GM11168 (cell line): ENCODE data around the gene CHIC2.
"Not testable (repeated sequence)": the region's sequence is repeated elsewhere in the genome, so short reads cannot be mapped to it uniquely, and the experiment has no call there.

Experiments used
- in situ Hi-C: fragments of 300-500 bp; cut with MboI; formaldehyde crosslinking; loops from one replicate; pipeline ENCODE4 v1.12.0; 2022; ENCODE audit warnings: low sequenced_read_pairs; ENCODE audit not compliant: unreplicated experiment

Gene CHIC2

DNA sequence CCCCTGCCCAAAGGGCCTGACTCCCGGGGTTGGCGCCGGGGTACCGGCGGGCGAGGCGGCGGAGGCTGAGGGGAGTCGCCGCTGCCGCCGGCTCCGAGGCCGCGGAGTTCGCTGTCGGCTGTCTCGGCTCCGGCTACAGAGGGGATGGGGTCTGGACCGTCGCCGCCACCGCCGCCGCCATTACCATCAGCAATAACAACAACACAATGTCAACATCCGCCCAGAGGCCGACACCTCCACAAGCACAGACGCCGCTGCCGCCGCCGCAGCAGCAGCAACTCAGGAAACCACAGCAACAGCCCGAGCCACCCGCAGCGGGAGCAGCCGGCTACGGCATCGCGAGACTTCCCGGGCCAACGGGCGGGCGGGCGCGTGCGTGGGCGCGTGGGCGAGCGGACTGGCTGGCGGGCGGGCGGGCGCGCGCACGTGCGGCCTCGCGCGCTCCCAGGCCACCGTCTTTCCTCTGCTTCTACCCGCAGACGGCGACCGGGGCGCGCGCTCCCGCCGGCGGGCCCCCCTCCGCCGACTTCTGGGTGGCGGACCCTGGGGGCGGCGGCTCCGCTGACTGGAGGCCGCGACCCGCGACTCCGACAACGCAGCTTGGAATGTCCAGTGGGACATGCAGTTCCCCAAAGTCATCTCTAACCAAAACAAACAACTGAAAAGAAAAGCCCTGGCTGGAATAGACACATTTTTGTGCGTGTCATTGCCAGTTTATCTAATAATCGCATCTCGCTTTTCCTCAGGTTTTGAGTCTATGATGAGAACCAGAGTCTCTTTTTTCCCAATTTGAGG is at the start of gene CHIC2:
Gene CHIC2, minus strand, starts transcription at position 289 of the 795 bp plus-strand sequence. CDS start 305 bp downstream, outside the sequence.
- in situ Hi-C loops = no loop called here

GRCh38 chr4:54113206-54113605 is 48.8 kb upstream of the CHIC2 start:
- in situ Hi-C loops = not testable (repeated sequence)

DNA sequence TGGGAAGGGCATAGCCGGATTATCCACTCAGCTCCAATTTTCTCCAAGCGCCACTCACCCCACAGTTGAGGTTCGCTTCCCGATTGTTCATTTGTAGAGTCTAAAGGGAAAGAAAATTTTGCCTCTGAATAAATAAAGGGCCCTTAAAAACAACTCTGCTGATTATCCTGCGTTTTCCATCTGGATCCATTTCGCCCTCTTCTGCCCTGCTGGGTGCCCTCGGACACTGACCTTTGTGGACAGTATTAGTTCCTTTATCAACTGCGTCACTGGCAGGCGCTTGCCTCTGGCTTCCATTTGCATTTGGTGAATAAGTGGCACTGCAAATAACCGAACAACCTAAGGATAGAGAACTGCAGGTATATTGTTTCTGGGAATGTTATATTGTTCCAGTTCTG is 45.6 kb upstream of the CHIC2 start:
- in situ Hi-C loops = no loop called here

- in situ Hi-C loops = no loop called here
These were observed 45.0 kb upstream of the CHIC2 start for GRCh38 chr4:54109241-54110018.

DNA sequence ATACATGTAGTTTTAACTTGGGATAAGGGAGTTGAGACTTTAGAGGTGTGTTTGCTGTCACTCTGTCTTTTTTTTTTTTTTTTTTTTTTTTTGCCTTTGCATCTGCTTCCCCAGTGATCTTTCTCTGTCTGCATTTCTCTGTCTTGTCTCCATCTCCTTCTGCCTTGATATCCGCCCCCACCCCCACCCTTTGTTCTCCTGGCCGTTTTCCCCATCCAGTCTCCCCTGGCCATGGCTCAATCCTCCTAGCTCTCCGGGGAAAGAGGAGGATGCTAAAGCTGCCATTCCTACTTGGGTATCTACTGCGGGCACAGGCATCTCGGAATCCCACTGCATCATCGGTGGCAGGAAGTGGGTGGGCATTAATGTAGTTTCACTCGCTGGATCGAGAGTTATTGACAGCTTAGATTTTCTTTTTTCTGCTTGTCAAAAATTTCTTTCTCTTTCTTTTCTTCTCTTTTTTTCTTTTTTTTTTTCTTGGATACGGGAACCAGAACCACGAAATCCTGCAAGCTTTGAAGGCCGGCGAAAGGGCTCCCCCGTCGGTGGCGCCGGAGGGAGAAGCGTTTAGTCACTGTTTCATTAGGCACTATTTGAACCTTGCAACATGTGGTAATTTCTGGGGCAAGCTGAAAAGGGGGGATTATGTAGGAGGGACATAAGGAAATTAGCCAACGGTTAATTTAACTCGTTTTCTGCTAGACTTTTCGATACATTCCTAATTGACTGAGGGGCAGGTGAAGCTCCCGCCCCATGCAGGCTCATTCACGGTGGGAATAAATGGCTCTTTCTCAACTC is 43.7 kb upstream of the CHIC2 start:
- in situ Hi-C loops = no loop called here

- in situ Hi-C loops = no loop called here
These were observed 40.5 kb upstream of the CHIC2 start for GRCh38 chr4:54104907-54105306.

DNA sequence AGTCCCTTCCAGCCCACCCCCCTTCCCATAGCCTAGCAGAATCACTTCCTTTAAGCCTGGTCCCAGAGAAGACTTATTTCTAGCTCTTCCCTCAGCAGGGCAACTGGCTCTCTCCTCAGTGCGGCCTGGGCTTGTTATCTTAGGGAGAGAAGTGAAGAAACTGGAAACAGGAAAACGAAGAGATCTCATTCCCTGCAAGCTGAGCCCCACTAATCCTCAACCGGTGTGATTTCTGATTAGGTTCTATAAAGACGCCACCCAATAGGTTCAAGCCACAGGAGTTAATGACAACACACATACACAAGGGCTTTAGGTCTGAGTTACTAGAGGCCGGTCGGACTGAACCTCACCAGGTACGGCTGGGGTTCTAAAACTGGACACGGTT is 38.8 kb upstream of the CHIC2 start:
- in situ Hi-C loops = no loop called here

DNA sequence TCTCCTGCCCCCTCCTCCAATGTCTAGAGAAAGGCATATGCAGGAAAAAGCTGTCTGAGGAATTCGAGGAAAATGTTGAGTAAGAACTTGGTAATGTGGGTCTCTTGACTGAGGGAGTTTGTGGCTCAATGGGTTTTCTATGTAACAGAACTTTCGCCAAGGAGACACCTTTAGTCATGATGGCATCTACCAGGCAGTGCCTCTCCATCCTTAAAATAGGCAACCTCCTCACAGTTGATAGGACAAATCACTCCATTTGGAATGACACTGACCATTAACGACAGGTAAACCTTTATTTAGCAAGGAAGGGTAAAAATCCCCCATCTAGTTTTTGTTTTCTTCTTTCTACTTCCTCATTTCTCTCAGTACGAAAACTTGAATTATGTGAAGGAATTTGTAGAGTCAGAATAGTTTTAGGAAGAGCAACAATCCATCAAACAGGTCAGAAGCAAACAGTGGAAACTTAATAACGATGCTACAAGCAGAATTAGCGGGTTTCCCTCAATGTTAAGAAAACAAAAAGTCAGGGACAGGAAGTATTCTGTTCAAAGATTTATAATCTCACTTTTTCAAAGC is 38.2 kb upstream of the CHIC2 start:
- in situ Hi-C loops = no loop called here

GRCh38 chr4:54101190-54102041 is 37.0 kb upstream of the CHIC2 start:
- in situ Hi-C loops = no loop called here

- in situ Hi-C loops = no loop called here
These were observed 36.3 kb upstream of the CHIC2 start for GRCh38 chr4:54100595-54101189.

DNA sequence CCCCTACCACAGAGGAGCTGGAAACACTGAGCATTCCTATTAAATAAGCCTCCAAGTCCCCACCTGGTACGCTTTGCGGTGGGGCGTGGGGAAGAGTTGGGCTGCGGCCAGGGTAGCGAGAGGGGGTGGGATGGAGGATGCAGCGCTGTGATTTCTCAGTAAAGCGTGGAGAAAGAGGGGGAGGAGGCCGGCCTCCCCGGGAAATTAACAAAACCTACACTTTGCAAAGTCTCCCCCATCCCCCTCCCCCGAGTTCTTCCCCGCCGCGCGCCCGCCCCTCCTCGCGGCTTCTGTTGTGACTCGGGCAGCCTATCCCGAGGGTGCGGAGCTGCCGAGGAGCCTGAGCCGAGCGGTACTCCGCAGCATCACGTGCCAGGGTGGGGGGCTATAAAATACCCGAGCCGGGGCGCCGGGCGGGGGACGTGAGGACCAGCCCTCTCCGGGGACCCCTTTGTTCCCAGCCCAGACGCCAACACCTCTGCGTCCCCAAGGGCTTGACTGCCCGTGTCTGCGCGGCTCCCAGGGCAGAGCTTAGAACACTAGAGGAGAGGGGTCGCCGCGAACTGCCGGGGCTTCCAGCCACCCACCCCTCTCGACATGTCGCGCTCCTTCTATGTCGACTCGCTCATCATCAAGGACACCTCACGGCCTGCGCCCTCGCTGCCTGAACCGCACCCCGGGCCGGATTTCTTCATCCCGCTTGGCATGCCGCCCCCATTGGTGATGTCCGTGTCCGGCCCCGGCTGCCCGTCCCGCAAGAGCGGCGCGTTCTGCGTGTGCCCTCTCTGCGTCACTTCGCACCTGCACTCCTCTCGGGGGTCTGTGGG is 35.6 kb upstream of the CHIC2 start, which contains the start of gene GSX2:
Gene GSX2, plus strand, starts transcription at position 416 of the 827 bp plus-strand sequence. Its CDS starts 182 bp downstream, at position 598.
- in situ Hi-C loops = no loop called here

DNA sequence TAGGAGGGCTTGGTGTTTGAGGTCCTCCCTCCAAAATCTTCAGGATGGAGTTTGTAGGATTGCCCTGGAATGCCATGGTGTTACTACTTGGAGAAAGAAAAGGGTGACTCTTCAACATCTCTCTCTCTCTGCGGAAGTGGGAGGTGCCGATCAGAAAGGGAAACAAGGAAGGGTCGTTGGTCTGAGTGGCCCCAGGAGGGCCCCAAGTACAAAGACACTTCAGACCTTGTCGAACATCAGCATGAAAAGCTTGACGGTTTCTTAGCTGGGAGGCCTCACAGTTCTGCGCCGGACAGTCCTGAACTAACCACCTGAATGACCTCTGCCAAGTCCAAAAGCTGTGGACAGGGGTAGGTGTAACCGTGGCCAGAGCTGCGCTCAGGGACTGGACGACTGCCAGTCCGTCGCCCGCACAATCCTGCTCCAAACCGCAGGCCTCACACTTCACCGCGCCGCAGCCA is 34.9 kb upstream of the CHIC2 start:
- in situ Hi-C loops = no loop called here

DNA sequence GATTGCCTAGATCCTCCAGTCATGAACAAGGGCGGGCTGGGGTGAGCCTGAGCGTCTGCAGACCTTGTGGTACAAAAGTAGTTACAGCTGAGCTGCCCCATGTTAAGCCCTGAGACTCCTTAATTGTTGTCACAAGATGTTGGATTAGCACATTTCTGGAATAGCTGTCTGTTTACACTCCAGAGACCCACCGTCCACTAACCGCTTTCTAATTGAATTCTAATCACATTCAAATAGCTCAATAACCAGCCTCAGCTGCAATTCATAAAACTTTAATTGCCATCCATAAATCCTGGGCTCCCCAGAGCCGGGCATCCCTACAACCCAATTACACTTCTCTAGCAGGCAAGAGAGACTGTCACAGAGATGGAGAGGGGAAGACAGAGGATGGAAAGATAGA is 34.0 kb upstream of the CHIC2 start:
- in situ Hi-C loops = no loop called here

GRCh38 chr4:54097152-54097551 is 32.7 kb upstream of the CHIC2 start:
- in situ Hi-C loops = no loop called here

GRCh38 chr4:54096295-54096962 is 32.0 kb upstream of the CHIC2 start:
- in situ Hi-C loops = no loop called here

DNA sequence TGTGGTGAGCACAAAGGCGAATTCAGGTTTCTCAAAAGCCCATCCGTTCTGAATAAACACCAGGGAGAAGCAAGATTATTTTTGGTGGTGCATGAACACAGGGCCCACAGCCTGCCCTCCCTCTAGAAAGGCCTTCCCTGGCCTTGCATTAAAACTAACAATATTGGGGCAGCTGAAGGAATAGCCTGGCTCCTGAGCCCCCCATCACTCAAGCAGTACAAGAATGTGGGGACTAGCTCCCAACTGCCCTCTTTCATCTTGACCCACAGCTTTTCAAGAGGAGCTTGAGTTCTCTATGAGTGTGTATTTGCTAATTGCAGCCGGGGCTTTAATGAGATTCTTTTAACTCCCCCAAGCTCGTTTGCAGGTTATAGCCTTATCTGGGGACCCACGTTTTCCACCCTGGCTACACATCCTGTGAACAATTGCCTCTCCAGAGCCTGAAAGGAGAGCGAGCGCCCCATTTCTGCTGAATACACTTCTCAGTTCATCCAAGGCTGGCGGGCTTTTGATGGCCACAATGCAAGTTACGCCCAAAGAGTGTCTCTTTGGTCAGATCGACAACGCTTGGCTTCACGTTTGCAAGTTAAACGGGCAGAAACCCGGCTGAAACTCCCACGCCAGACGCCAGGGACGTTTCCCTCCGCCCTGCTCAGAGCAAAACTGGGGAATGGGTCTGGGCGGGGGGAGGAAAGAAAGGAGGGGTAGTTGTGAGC is 30.9 kb upstream of the CHIC2 start:
- in situ Hi-C loops = no loop called here

GRCh38 chr4:54094451-54094850 is 30.0 kb upstream of the CHIC2 start:
- in situ Hi-C loops = no loop called here
